Coronary artery (tissue), 2 donors: ENCODE measurements around the gene FAM120A.
A peak's percentile ranks its signal among the peaks of the same experiment; 100 is the strongest.

Experiments used
- DNase-seq: peaks from one replicate; pipeline ENCODE4 v3.0.0-alpha.2; 2017; ENCODE audit warnings: low spot score
- H3K27ac ChIP-seq, 2 donors: fragments of 200-600 bp; sonication (generic); one replicate each; pipeline ENCODE4 v1.5.1; 2016 to 2019
- H3K4me3 ChIP-seq: fragments of 200-600 bp; sonication (generic); 2 replicates; pipeline ENCODE4 v1.5.1; 2016; ENCODE audit warnings: mild to moderate bottlenecking, moderate library complexity
- TF ChIP-seq, protein P1 (sequence below): fragments of 200-600 bp; sonication (generic); IDR thresholded peaks from one replicate; pipeline ENCODE4 v1.5.1; 2019; ENCODE audit warnings: antibody characterized with exemption

The FAM120A gene

GRCh38 chr9:93562157-93562556, 110.7 kb downstream of the FAM120A start:
- no peak overlapping the region for H3K4me3 ChIP-seq
- H3K27ac ChIP-seq = no peak overlapping the region
- no peak for DNase-seq
- TF ChIP-seq, protein P1, sequence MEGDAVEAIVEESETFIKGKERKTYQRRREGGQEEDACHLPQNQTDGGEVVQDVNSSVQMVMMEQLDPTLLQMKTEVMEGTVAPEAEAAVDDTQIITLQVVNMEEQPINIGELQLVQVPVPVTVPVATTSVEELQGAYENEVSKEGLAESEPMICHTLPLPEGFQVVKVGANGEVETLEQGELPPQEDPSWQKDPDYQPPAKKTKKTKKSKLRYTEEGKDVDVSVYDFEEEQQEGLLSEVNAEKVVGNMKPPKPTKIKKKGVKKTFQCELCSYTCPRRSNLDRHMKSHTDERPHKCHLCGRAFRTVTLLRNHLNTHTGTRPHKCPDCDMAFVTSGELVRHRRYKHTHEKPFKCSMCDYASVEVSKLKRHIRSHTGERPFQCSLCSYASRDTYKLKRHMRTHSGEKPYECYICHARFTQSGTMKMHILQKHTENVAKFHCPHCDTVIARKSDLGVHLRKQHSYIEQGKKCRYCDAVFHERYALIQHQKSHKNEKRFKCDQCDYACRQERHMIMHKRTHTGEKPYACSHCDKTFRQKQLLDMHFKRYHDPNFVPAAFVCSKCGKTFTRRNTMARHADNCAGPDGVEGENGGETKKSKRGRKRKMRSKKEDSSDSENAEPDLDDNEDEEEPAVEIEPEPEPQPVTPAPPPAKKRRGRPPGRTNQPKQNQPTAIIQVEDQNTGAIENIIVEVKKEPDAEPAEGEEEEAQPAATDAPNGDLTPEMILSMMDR = no peak

DNA sequence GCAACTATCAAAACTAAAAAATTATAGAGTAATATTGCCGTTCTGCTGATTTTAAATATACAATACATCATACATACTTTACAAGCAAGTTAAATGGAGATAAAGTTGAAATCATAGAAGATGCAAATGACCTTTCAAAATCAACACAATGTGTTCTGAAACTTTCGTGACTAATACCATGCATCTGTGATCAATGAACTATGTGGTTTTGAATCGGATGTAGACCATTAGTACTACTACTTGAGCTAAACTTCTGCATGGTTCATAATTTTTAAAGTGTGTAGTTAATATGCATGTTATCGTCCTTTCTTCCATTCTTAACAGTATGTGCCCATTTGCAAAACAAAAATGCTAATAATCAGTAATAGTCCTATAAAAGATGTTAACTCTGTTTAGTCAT, 113.6 kb downstream of the FAM120A start:
- Histone ChIP-seq H3K27ac (no peak overlapping the region), H3K4me3 (no peak overlapping the region)
- TF ChIP-seq, protein P1 = no peak
- no peak for DNase-seq

DNA sequence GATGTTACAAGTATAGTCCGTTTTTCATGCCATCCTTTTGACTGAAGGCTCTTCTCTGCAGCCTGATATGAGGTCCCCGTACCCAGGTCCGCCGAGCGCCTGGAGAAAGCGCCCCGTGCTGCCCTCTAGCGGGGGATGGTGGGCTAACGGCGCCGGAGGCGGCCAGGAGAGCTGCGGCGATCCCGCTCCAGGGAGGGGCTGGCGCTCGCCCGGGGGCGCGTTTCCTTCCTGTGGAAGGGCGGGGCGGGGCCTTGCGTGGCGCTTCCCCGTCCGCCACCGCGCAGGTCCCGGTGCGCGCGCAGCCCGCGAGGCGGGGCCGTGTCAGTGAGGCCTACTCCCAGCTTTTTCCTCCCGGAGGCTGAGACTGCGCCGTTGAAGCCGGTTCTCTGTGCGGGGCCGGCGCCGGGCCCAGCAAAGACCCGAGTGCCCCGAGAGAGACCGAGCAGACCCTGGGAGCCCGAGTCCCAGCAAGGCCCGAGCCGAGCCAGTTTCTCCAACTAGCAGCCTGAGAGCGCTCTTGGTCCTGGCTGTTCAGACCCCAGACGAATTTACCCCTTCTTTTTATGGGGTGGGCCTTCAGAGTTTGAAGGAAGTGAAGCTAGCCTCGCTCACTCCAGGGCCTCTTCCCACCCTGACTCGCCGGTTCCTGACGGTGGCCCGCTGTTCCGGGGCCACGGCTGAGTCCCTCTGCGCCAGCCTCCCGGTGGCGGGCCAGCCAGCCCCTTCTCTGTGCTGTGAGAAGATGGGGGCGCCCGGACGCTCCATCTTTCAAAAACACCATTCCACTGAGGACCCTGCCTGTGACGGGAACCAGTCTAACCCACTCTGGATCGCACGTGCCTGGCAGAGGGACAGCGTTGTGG, 115.2 kb downstream of the FAM120A start:
- peak; percentile 97 for DNase-seq
- Histone ChIP-seq H3K27ac (peak overlapping the region; percentile 91 to 97), H3K4me3 (peak overlapping the region; percentile 75)
- TF ChIP-seq, protein P1 = peak; percentile 95

DNA sequence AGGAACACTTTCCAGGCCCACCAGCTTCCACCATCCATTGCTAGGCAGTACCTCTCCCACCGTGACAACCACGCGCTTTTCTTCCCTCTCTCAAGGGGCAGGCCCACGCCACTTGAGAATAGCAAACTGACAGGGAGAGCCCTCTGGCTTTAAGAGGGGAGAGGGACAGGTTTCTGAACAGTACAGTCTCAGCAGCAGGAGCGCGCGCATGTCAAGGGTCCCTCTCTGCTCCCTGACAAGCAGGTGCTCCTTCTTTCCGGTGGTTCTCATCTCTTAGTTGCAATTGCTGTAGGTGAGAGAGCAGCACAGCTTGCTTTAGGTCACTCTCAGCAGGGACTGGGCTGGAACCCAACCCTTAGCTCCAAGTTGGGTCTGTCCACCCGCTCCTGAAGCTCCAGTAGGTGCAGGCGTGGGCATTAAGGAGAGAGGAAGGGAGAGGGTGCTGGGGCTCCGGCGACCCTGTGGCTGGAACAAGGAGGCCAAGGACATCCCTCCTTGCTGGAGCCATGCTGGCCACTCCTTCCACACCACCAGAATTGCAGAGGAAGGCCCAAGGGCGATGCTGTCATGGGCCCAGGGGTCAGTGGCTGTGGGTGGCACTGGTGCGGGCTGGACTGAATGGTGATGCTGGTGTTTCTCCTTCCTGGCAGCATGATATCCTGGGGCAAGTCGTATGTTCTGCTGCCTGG, 115.9 kb downstream of the FAM120A start:
- TF ChIP-seq, protein P1 = no peak
- peak overlapping the region; percentile 91 to 97 for H3K27ac ChIP-seq
- peak; percentile 76 for DNase-seq
- H3K4me3 ChIP-seq = peak overlapping the region; percentile 75

DNA sequence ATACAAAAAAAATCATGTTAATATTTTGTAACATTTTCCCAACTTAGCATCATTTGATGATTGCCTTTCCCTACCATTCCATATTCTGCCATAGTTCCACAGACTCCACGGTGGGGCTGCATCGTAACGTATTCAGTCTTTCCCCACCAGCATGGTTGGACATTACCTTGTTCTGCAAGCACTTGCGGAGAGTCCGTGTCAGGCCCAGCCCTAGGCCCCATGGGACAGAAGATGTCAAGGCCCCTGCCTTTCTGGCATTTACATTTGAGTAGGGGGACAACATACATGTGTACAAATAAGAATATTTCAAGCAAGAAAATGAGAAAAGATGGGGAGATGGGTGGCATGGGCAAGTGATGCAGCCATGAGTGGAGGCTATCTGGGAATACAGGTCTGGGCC, 116.7 kb downstream of the FAM120A start:
- H3K27ac ChIP-seq = no peak overlapping the region
- peak; percentile 56 for DNase-seq
- TF ChIP-seq, protein P1 = no peak
- H3K4me3 ChIP-seq = no peak overlapping the region

DNA sequence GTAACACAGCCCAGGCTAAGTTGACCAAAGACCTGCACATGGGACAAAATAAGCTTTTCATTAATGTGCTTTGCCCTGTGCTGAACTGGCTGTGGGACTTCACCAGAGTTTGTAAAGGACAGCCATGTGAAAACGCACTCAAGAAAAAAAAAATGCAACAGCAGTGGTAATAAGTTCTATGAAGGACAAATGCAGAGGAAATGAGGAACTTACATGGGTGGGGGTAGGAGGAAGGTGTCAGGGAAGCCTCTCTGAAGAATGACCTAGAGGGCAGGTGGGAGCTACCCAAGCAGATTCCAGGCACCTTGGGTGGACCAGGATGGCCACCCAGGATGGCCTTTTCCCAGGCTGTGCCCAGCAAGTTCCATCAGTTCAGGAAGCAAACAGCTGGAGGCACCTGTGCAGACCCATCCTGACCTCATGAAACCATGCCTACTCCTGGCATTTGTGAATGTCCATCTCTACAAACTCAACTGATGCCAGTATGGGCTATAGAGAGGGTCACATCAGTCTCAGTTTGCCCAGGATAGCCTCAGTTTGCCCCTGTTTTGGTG, 118.2 kb downstream of the FAM120A start:
- Histone ChIP-seq H3K4me3 (no peak overlapping the region), H3K27ac (no peak overlapping the region)
- TF ChIP-seq, protein P1 = no peak
- DNase-seq = no peak
